Measurements from ENCODE around the gene AHDC1. TPM values are rescaled to one million over a fixed set of nuclear protein-coding genes. Genes with fewer than 3 reads are reported as not detected.

Gene AHDC1
- total and polyA plus RNA-seq, 7 donors, result 6.4 to 65.2 (median 35.9) TPM

DNA sequence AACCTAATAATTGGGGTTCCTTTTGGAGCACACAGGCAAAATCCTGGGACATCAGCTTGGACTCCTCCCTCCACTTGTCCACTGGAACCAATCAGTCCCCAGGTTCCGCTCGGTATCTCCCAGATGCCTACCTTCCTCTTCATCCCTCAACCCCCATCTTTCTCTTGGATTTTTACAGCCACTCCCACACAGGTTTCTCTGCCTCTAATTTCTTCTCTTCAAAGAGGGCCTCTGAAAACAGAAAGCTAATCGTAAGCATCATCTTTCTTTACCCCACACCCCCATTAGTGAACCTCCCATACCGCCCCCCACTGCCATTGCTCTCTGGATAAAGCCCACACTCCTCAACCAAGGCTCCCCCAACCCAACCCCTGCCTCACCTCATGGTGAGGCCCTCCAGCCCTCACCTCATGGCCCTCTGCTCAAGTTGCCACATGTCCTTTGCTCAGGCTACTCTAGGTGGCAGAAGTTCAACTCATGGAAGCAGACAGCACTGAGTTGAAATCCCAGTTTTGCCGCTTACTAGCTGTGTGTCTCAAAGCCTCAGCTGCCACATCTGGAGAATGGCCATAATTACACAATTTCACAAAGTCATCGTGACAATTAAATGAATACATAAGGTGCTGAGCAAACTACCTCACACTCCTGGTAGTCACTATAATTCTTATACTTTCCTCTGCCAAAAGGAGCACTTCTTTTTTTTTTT lies 95.8 kb downstream of the AHDC1 start:
- intact Hi-C loops (cut with DNase I), result no loop called here
- 71 to 83% (median 78%) methylated on average over 6 of the region's 6 CpGs for WGBS, 3 donors
- Histone ChIP-seq H3K4me3 (no peak overlapping the region), H3K27me3 (ENCODE audit: insufficient read depth in 3 of 3, low read length in 2 of 3) (no peaks in the 10 kb centered on the region), H3K9me3 (no peaks in the 10 kb centered on the region), H3K36me3 (ENCODE audit: insufficient read depth in 1 of 2, low read depth in 1 of 2) (no peaks in the 10 kb centered on the region), H3K4me1 (peaks cover 23% of the 10 kb centered on the region), H3K27ac (peak overlapping the region; percentile 1)
- DNase-seq (peak in 1 of 2 donors; percentile 39), ATAC-seq (peak in 1 of 4 donors; percentile 43)
- TF ChIP-seq, protein P1, sequence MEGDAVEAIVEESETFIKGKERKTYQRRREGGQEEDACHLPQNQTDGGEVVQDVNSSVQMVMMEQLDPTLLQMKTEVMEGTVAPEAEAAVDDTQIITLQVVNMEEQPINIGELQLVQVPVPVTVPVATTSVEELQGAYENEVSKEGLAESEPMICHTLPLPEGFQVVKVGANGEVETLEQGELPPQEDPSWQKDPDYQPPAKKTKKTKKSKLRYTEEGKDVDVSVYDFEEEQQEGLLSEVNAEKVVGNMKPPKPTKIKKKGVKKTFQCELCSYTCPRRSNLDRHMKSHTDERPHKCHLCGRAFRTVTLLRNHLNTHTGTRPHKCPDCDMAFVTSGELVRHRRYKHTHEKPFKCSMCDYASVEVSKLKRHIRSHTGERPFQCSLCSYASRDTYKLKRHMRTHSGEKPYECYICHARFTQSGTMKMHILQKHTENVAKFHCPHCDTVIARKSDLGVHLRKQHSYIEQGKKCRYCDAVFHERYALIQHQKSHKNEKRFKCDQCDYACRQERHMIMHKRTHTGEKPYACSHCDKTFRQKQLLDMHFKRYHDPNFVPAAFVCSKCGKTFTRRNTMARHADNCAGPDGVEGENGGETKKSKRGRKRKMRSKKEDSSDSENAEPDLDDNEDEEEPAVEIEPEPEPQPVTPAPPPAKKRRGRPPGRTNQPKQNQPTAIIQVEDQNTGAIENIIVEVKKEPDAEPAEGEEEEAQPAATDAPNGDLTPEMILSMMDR (IDR thresholded peaks at IDR 0.05), result no peak

DNA sequence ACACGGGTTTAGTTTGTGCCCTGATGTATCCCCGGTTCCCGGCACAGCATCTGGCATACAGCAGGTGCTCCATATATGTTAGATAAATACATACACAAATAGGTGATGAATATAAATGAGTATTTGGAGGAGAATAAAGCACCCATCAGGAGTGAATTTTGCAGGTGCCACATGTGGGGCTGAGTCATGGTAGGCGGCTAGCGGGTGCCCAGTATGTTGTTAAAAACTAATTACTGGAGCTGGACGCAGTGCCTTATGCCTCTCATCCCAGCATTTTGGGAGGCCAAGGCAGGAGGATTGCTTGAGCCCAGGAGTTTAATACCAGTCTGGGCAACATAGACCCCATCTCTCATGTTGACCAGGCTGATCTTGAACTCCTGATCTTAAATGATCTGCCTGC lies 97.2 kb downstream of the AHDC1 start:
- DNase-seq, result peak in 1 of 2 donors; percentile 39
- intact Hi-C loops (cut with DNase I), result no loop called here

DNA sequence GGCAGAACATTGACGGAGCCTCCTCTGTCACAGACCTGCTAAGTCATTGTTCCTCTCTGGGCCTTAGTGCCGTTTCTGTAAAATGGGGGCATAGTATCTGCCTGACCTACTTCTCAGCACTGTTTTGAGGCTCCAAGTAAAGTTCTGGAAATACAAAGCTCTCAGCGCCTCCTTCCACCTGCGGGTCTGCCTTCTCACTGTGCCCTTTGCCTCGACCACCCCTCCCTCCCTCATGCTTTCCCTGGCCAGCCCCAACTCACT lies 98.6 kb downstream of the AHDC1 start:
- Histone ChIP-seq H3K9me3 (no peaks in the 10 kb centered on the region), H3K27me3 (ENCODE audit: insufficient read depth in 3 of 3, low read length in 2 of 3) (no peaks in the 10 kb centered on the region), H3K4me3 (no peak overlapping the region), H3K4me1 (peaks cover 23% of the 10 kb centered on the region), H3K27ac (peak overlapping the region; percentile 80), H3K36me3 (ENCODE audit: insufficient read depth in 1 of 2, low read depth in 1 of 2) (no peaks in the 10 kb centered on the region)
- intact Hi-C loops (cut with DNase I), result no loop called here
- peak in 1 of 2 donors; percentile 15 for DNase-seq
- TF ChIP-seq, protein P1 (IDR thresholded peaks at IDR 0.05), result no peak
- no peak for ATAC-seq
- WGBS, 3 donors, result 31 to 39% (median 34%) methylated on average over 5 of the region's 5 CpGs

More for the DNA sequence above, 97.2 kb downstream of the AHDC1 start:
- 81 to 88% (median 81%) methylated on average over 6 of the region's 6 CpGs for WGBS, 3 donors
- Histone ChIP-seq H3K27ac (no peak overlapping the region), H3K4me3 (no peak overlapping the region), H3K4me1 (peaks cover 23% of the 10 kb centered on the region), H3K27me3 (ENCODE audit: insufficient read depth in 3 of 3, low read length in 2 of 3) (no peaks in the 10 kb centered on the region), H3K9me3 (no peaks in the 10 kb centered on the region), H3K36me3 (ENCODE audit: insufficient read depth in 1 of 2, low read depth in 1 of 2) (no peaks in the 10 kb centered on the region)
- TF ChIP-seq, protein P1 (IDR thresholded peaks at IDR 0.05), result no peak
- ATAC-seq, result no peak

DNA sequence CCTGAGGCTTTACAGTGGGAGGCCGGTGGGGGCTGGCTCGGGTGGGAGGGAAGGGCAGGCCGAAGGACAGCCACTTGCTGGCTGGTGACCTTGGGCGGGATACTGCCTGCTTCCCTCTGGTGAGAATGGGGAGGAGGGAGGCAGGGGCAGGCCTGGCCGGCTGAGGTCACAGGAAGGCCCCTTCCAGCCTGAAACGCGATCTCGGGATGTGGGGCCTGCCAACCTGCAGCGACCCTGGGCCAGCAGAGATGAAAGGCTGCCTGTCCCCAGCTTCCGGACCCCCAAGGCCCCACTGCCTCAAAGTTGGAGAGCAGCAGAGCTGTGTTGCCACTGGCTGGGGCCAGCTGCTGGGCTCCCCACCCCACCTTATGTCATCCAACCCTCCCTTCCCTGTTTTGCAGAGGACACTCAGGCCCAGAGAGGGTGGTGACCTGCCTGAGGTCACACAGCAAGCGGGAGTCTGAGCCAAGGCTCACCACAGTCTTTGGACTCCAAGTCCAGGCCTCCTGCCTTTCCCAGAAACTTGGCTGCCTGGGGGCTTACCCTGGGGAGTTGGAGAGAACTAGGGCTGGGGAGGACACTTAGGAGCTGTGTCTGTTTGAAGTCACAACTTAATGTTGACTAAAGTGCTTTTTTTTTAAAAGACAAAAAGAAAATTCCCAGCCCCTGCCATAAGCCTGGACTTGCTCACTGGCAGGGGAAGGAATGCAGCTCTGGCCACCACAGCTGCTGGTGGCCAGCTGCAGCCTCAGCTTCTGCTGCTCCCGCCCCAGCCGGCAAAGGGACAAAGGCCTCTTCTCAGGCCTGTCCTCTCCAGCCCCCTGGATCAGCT lies 99.1 kb downstream of the AHDC1 start:
- intact Hi-C loops (cut with DNase I), result no loop called here
- Histone ChIP-seq H3K27ac (peak overlapping the region; percentile 80), H3K9me3 (no peaks in the 10 kb centered on the region), H3K4me3 (peak overlapping the region; percentile 7), H3K4me1 (peaks cover 23% of the 10 kb centered on the region), H3K27me3 (ENCODE audit: insufficient read depth in 3 of 3, low read length in 2 of 3) (no peaks in the 10 kb centered on the region), H3K36me3 (ENCODE audit: insufficient read depth in 1 of 2, low read depth in 1 of 2) (no peaks in the 10 kb centered on the region)
- ATAC-seq, result peak; percentile 69 to 79 (median 74)
- DNase-seq, result peak; percentile 85 to 91
- 14 to 18% (median 16%) methylated on average over 11 to 13 of the region's 13 CpGs for WGBS, 3 donors
- TF ChIP-seq, protein P1 (IDR thresholded peaks at IDR 0.05), result no peak
